ENCODE results near the gene CYP39A1. TPM values are rescaled to one million over a fixed set of nuclear protein-coding genes. Genes with fewer than 3 reads are reported as not detected.

CYP39A1 gene
- total and polyA plus RNA-seq, 5 donors, result 3.3 to 8.7 (median 7.1) TPM

- DNase-seq, result no peak
- no peak for ATAC-seq
- Histone ChIP-seq H3K27ac (ENCODE audit: low read length) (no peak overlapping the region), H3K27me3 (ENCODE audit: control insufficient read depth, insufficient read depth) (no peaks in the 10 kb centered on the region), H3K9me3 (ENCODE audit: control insufficient read depth, low read length) (no peaks in the 10 kb centered on the region), H3K4me3 (ENCODE audit: low read length) (no peak overlapping the region), H3K4me1 (ENCODE audit: control insufficient read depth, insufficient read depth, low read length) (no peaks in the 10 kb centered on the region)
- intact Hi-C loops (cut with DNase I), result no loop called here
- WGBS, result 37% methylated on average over 2 of the region's 2 CpGs
Measured at GRCh38 chr6:46586906-46587305, 65.7 kb downstream of the CYP39A1 start.

DNA sequence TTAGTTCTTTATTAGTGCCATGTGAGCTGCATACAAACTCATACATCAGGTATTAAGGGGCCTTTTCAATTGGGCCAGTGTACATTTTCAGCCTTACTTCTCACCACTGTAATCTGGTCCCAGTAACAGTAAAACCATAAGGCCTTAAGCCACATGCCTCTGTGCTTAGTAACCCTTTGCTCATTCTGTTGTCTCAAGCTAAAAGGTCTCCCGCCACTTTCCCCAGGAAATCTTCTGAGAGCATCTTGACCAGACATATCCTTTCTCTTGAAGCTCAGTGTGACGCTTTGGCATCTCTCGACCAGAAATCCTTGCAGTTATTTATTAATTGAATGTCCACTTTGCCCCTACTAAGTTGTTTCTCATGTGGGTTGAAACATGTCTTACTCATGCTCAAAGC is 68.0 kb downstream of the CYP39A1 start:
- no peak overlapping the region for H3K4me3 ChIP-seq (ENCODE audit: low read length)
- H3K9me3 ChIP-seq (ENCODE audit: control insufficient read depth, low read length), result no peaks in the 10 kb centered on the region
- H3K27ac ChIP-seq (ENCODE audit: low read length), result no peak overlapping the region
- 90% methylated on average over 3 of the region's 3 CpGs for WGBS
- no peaks in the 10 kb centered on the region for H3K27me3 ChIP-seq (ENCODE audit: control insufficient read depth, insufficient read depth)
- H3K4me1 ChIP-seq (ENCODE audit: control insufficient read depth, insufficient read depth, low read length), result no peaks in the 10 kb centered on the region
- no peak for ATAC-seq
- no peak for DNase-seq
- intact Hi-C loops (cut with DNase I), result no loop called here

- no peak overlapping the region for H3K4me3 ChIP-seq (ENCODE audit: low read length)
- WGBS, result 75% methylated on average over 4 of the region's 4 CpGs
- no peaks in the 10 kb centered on the region for H3K4me1 ChIP-seq (ENCODE audit: control insufficient read depth, insufficient read depth, low read length)
- ATAC-seq, result no peak
- DNase-seq, result no peak
- no peaks in the 10 kb centered on the region for H3K27me3 ChIP-seq (ENCODE audit: control insufficient read depth, insufficient read depth)
- intact Hi-C loops (cut with DNase I), result no loop called here
- no peak overlapping the region for H3K27ac ChIP-seq (ENCODE audit: low read length)
- no peaks in the 10 kb centered on the region for H3K9me3 ChIP-seq (ENCODE audit: control insufficient read depth, low read length)
Measured at GRCh38 chr6:46583721-46584120, 68.9 kb downstream of the CYP39A1 start.

GRCh38 chr6:46583081-46583480 is 69.5 kb downstream of the CYP39A1 start:
- H3K27ac ChIP-seq (ENCODE audit: low read length), result no peak overlapping the region
- no peaks in the 10 kb centered on the region for H3K4me1 ChIP-seq (ENCODE audit: control insufficient read depth, insufficient read depth, low read length)
- intact Hi-C loops (cut with DNase I), result no loop called here
- 83% methylated on average over 2 of the region's 2 CpGs for WGBS
- no peaks in the 10 kb centered on the region for H3K27me3 ChIP-seq (ENCODE audit: control insufficient read depth, insufficient read depth)
- H3K9me3 ChIP-seq (ENCODE audit: control insufficient read depth, low read length), result no peaks in the 10 kb centered on the region
- H3K4me3 ChIP-seq (ENCODE audit: low read length), result no peak overlapping the region
- DNase-seq, result no peak
- ATAC-seq, result no peak

DNA sequence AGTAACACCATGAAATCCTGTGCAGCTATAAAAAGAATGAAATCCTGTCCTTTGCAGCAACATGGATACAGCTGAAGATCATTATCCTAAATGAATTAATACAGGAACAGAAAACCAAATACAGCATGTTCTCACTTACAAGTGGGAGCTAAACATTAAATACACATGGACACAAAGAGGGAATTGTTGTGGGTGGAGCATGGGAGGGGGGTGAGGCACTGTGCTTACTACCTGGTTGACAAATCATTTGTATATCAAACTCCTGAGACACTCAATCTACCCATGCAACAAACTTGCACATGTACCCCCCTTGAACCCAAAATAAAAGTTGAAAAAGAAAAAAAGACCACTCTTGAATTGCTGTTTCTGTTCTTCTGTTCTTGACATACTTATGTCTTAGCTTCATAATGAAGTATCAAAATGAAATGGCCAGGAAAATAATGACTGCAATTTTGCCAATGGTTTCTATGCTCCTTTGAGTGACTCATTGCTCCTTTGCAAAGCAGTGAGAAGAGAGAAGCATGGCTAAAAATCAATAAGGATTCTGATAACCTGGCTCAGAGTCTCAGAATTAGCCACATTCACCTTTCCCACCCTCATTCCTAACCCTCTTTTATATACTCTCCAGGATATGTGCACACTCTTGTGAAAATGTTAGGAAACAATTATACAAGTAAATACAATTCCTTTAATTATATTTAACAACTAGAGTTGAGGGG is 71.0 kb downstream of the CYP39A1 start:
- DNase-seq (no peak), ATAC-seq (no peak)
- H3K27me3 ChIP-seq (ENCODE audit: control insufficient read depth, insufficient read depth), result no peaks in the 10 kb centered on the region
- no peaks in the 10 kb centered on the region for H3K9me3 ChIP-seq (ENCODE audit: control insufficient read depth, low read length)
- H3K27ac ChIP-seq (ENCODE audit: low read length), result no peak overlapping the region
- intact Hi-C loops (cut with DNase I), result no loop called here
- no peaks in the 10 kb centered on the region for H3K4me1 ChIP-seq (ENCODE audit: control insufficient read depth, insufficient read depth, low read length)
- no peak overlapping the region for H3K4me3 ChIP-seq (ENCODE audit: low read length)

DNA sequence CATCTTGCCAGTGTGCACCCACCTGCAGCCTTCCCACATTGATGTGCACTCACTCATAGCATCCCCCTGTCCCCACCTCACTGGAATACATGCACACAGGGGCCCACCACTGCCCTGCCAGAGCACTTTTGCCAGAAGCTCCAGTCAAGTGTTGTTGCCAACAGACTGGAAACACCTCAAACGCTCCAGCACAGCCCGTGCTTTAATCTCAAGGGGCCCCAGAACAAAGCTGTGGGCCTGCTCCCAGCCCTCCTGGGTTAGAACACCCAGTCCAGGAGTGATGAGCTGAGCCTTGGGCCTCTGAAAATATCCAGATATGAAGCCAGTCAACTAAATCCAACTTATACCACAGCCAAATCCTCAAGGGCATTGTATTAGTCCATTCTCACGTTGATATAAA is 77.1 kb downstream of the CYP39A1 start:
- 63% methylated on average over 3 of the region's 3 CpGs for WGBS
- no peak for ATAC-seq

DNA sequence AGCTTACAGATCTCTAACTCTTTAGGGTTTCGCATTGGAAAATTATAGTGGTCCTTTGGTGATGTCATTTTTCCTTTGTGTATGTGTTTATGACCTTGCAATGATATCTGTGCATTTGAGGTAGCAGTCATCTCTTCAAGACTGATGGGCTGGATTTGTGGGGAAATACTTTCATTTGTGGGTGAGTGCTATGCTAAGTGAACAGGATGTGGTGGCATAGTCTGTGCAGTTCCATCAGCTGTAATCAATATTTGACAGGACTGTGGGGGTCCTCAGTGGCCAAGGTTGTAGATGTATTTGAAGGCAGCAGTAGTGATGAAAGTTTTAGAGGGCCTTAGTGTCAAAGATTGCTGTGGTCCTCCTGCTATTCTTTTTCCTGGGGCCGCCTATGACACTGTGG is 79.5 kb downstream of the CYP39A1 start:
- DNase-seq (no peak), ATAC-seq (peak in 1 of 2 donors; percentile 16)
- H3K4me1 ChIP-seq (ENCODE audit: control insufficient read depth, insufficient read depth, low read length), result peaks cover 7% of the 10 kb centered on the region
- H3K9me3 ChIP-seq (ENCODE audit: control insufficient read depth, low read length), result no peaks in the 10 kb centered on the region
- intact Hi-C loops (cut with DNase I), result no loop called here
- H3K27ac ChIP-seq (ENCODE audit: low read length), result no peak overlapping the region
- WGBS, result 49% methylated on average over 2 of the region's 2 CpGs
- H3K27me3 ChIP-seq (ENCODE audit: control insufficient read depth, insufficient read depth), result no peaks in the 10 kb centered on the region
- H3K4me3 ChIP-seq (ENCODE audit: low read length), result no peak overlapping the region

More for the DNA sequence above, 77.1 kb downstream of the CYP39A1 start:
- H3K27me3 ChIP-seq (ENCODE audit: control insufficient read depth, insufficient read depth), result no peaks in the 10 kb centered on the region
- no peaks in the 10 kb centered on the region for H3K9me3 ChIP-seq (ENCODE audit: control insufficient read depth, low read length)
- intact Hi-C loops (cut with DNase I), result no loop called here
- DNase-seq, result peak in 2 of 3 donors; percentile 21 to 31
- H3K4me3 ChIP-seq (ENCODE audit: low read length), result no peak overlapping the region
- peaks cover 7% of the 10 kb centered on the region for H3K4me1 ChIP-seq (ENCODE audit: control insufficient read depth, insufficient read depth, low read length)
- H3K27ac ChIP-seq (ENCODE audit: low read length), result no peak overlapping the region

- DNase-seq, result no peak
- H3K4me3 ChIP-seq (ENCODE audit: low read length), result no peak overlapping the region
- 79% methylated on average over 3 of the region's 3 CpGs for WGBS
- no peaks in the 10 kb centered on the region for H3K4me1 ChIP-seq (ENCODE audit: control insufficient read depth, insufficient read depth, low read length)
- intact Hi-C loops (cut with DNase I), result no loop called here
- no peaks in the 10 kb centered on the region for H3K9me3 ChIP-seq (ENCODE audit: control insufficient read depth, low read length)
- H3K27me3 ChIP-seq (ENCODE audit: control insufficient read depth, insufficient read depth), result no peaks in the 10 kb centered on the region
- no peak overlapping the region for H3K27ac ChIP-seq (ENCODE audit: low read length)
- no peak for ATAC-seq
Measured at GRCh38 chr6:46565531-46565930, 87.1 kb downstream of the CYP39A1 start.

DNA sequence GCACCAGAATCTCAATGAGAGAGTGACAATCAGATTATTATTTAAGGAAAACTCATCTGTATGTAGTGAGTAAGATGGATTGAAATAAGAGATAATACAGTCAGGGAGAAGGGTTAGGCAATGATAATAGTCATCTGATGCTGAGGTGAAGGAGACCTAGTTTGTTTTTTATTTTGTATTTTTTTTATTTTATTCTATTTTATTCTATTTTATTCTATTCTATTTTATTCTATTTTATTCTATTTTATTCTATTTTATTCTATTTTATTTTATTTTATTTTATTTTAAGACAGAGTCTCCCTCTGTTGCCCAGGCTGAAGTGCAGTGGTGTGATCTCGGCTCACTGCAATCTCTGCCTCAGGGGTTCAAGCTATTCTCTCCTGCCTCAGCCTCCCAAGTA is 88.7 kb downstream of the CYP39A1 start:
- Histone ChIP-seq H3K4me3 (ENCODE audit: low read length) (no peak overlapping the region), H3K27ac (ENCODE audit: low read length) (no peak overlapping the region), H3K27me3 (ENCODE audit: control insufficient read depth, insufficient read depth) (no peaks in the 10 kb centered on the region), H3K4me1 (ENCODE audit: control insufficient read depth, insufficient read depth, low read length) (no peaks in the 10 kb centered on the region), H3K9me3 (ENCODE audit: control insufficient read depth, low read length) (no peaks in the 10 kb centered on the region)
- 100% methylated on average over 1 of the region's 1 CpG for WGBS
- no peak for ATAC-seq
- no peak for DNase-seq
- intact Hi-C loops (cut with DNase I), result no loop called here

- H3K27me3 ChIP-seq (ENCODE audit: control insufficient read depth, insufficient read depth), result no peaks in the 10 kb centered on the region
- no peaks in the 10 kb centered on the region for H3K9me3 ChIP-seq (ENCODE audit: control insufficient read depth, low read length)
- DNase-seq (no peak), ATAC-seq (no peak)
- no peak overlapping the region for H3K27ac ChIP-seq (ENCODE audit: low read length)
- WGBS, result 56% methylated on average over 4 of the region's 4 CpGs
- H3K4me1 ChIP-seq (ENCODE audit: control insufficient read depth, insufficient read depth, low read length), result peaks cover 2% of the 10 kb centered on the region
- H3K4me3 ChIP-seq (ENCODE audit: low read length), result no peak overlapping the region
- intact Hi-C loops (cut with DNase I), result no loop called here
Measured at GRCh38 chr6:46556053-46556452, 96.6 kb downstream of the CYP39A1 start.

DNA sequence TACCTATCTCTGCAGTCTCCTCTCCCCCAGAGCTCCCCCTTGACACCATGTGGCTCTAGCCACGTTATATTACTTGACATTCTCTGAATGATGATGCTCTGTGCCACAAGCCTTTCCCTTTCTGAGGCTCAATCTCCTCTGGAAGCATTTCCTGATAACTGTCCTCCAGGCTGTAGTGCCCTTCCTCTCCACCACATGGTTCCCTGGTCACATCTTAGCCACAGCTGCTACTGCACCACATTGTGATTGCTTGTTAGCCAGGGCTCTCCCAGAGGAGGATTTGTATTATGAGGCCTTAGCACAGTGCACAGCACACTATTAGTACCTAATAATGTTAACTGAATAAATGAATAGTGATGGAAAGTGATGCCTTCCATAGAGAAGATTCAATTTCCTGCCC is 97.5 kb downstream of the CYP39A1 start:
- peaks cover 2% of the 10 kb centered on the region for H3K4me1 ChIP-seq (ENCODE audit: control insufficient read depth, insufficient read depth, low read length)
- no peak overlapping the region for H3K27ac ChIP-seq (ENCODE audit: low read length)
- intact Hi-C loops (cut with DNase I), result no loop called here
- no peaks in the 10 kb centered on the region for H3K27me3 ChIP-seq (ENCODE audit: control insufficient read depth, insufficient read depth)
- 37% methylated on average over 1 of the region's 1 CpG for WGBS
- DNase-seq, result no peak
- no peak overlapping the region for H3K4me3 ChIP-seq (ENCODE audit: low read length)
- no peak for ATAC-seq
- H3K9me3 ChIP-seq (ENCODE audit: control insufficient read depth, low read length), result no peaks in the 10 kb centered on the region

GRCh38 chr6:46549155-46549554 is 103.5 kb downstream of the CYP39A1 start:
- intact Hi-C loops (cut with DNase I), result no loop called here
- no peak for DNase-seq
- H3K27ac ChIP-seq (ENCODE audit: low read length), result no peak overlapping the region
- peak in 1 of 2 donors; percentile 47 for ATAC-seq
- H3K4me3 ChIP-seq (ENCODE audit: low read length), result no peak overlapping the region
- H3K9me3 ChIP-seq (ENCODE audit: control insufficient read depth, low read length), result no peaks in the 10 kb centered on the region
- no peaks in the 10 kb centered on the region for H3K27me3 ChIP-seq (ENCODE audit: control insufficient read depth, insufficient read depth)
- H3K4me1 ChIP-seq (ENCODE audit: control insufficient read depth, insufficient read depth, low read length), result no peaks in the 10 kb centered on the region

All from right cardiac atrium (tissue), 5 donors.